GM12892 (cell line): ENCODE data around the gene CFAP97D2.
"Not testable (repeated sequence)": the region's sequence is repeated elsewhere in the genome, so short reads cannot be mapped to it uniquely, and the experiment has no call there.

ENCODE experiments used
- DNase-seq: peaks from one replicate; pipeline ENCODE4 v3.0.0; 2011; ENCODE audit not compliant: insufficient read length
- FAIRE-seq: peaks from 2 replicates; lab custom pipeline; 2011; peaks lifted over from hg19 to GRCh38; lab: Jason Lieb, UNC
- POLR2A ChIP-seq: IDR thresholded peaks from 2 replicates; pipeline ENCODE4 v1.6.1; 2011; ENCODE audit warnings: low read depth, low read length, control low read depth
- POLR2AphosphoS5 ChIP-seq: IDR thresholded peaks from 2 replicates; pipeline ENCODE4 v1.6.1; 2011; ENCODE audit warnings: low read depth, low read length, control low read depth
- TAF1 ChIP-seq: IDR thresholded peaks from 2 replicates; pipeline ENCODE4 v1.6.1; 2011; ENCODE audit warnings: low read depth, mild to moderate bottlenecking, control low read depth, low read length, borderline replicate concordance

CFAP97D2 gene

GRCh38 chr13:114198556-114198955, 19.5 kb downstream of the CFAP97D2 start:
- no peak for FAIRE-seq
- DNase-seq: no peak
- TF ChIP-seq TAF1 (no peak), POLR2A (no peak), POLR2AphosphoS5 (no peak)

GRCh38 chr13:114199526-114199925, 20.5 kb downstream of the CFAP97D2 start:
- FAIRE-seq: peak; percentile 56
- DNase-seq: not testable (repeated sequence)

GRCh38 chr13:114199954-114200353, 20.9 kb downstream of the CFAP97D2 start:
- no peak for DNase-seq
- TF ChIP-seq POLR2AphosphoS5 (no peak), TAF1 (no peak), POLR2A (no peak)
- no peak for FAIRE-seq

GRCh38 chr13:114200399-114200911, 21.4 kb downstream of the CFAP97D2 start:
- FAIRE-seq (no peak), DNase-seq (no peak)
- no peak for TF ChIP-seq TAF1
- no peak for TF ChIP-seq POLR2A
- TF ChIP-seq POLR2AphosphoS5: no peak

- DNase-seq: no peak
- TF ChIP-seq TAF1 (no peak), POLR2A (no peak), POLR2AphosphoS5 (no peak)
- no peak for FAIRE-seq
Observed at GRCh38 chr13:114202581-114202980, 23.5 kb downstream of the CFAP97D2 start.

GRCh38 chr13:114203536-114203935, 24.5 kb downstream of the CFAP97D2 start:
- DNase-seq: no peak
- no peak for FAIRE-seq

GRCh38 chr13:114204894-114205293, 25.8 kb downstream of the CFAP97D2 start:
- no peak for DNase-seq
- TF ChIP-seq POLR2AphosphoS5 (no peak), POLR2A (no peak), TAF1 (no peak)
- FAIRE-seq: no peak

More at GRCh38 chr13:114203536-114203935, 24.5 kb downstream of the CFAP97D2 start:
- TF ChIP-seq POLR2AphosphoS5 (no peak), POLR2A (no peak), TAF1 (no peak)

- no peak for DNase-seq
- no peak for FAIRE-seq
- TF ChIP-seq POLR2AphosphoS5: no peak
- no peak for TF ChIP-seq TAF1
- TF ChIP-seq POLR2A: no peak
Observed at GRCh38 chr13:114208134-114208533, 29.1 kb downstream of the CFAP97D2 start.

- TF ChIP-seq POLR2A (no peak), TAF1 (no peak), POLR2AphosphoS5 (no peak)
- DNase-seq (no peak), FAIRE-seq (no peak)
Observed at GRCh38 chr13:114211446-114212157, 32.5 kb downstream of the CFAP97D2 start.

GRCh38 chr13:114212158-114212495, 33.1 kb downstream of the CFAP97D2 start:
- TF ChIP-seq POLR2A: no peak
- TF ChIP-seq TAF1: no peak
- TF ChIP-seq POLR2AphosphoS5: no peak
- no peak for FAIRE-seq
- no peak for DNase-seq

- FAIRE-seq: no peak
Observed at GRCh38 chr13:114213980-114214379, 34.9 kb downstream of the CFAP97D2 start.

GRCh38 chr13:114219392-114219791, 40.3 kb downstream of the CFAP97D2 start:
- DNase-seq (no peak), FAIRE-seq (no peak)
- TF ChIP-seq POLR2AphosphoS5 (no peak), TAF1 (no peak), POLR2A (no peak)

More at GRCh38 chr13:114213980-114214379, 34.9 kb downstream of the CFAP97D2 start:
- DNase-seq: no peak
- TF ChIP-seq POLR2AphosphoS5 (no peak), TAF1 (no peak), POLR2A (no peak)

GRCh38 chr13:114222461-114222968, 43.5 kb downstream of the CFAP97D2 start:
- TF ChIP-seq POLR2A (no peak), POLR2AphosphoS5 (no peak), TAF1 (no peak)
- no peak for FAIRE-seq
- no peak for DNase-seq
